HG02678 (cell line): Measurements from ENCODE around the gene TNS2.
"Not testable (repeated sequence)": the region's sequence is repeated elsewhere in the genome, so short reads cannot be mapped to it uniquely, and the experiment has no call there.

Experiments used
- ATAC-seq: cut with Tn5 transposase; IDR thresholded peaks from one replicate; pipeline ENCODE4 v1.9.1; 2021; ENCODE audit warnings: mild to moderate bottlenecking, moderate library complexity; ENCODE audit not compliant: unreplicated experiment

Gene TNS2

DNA sequence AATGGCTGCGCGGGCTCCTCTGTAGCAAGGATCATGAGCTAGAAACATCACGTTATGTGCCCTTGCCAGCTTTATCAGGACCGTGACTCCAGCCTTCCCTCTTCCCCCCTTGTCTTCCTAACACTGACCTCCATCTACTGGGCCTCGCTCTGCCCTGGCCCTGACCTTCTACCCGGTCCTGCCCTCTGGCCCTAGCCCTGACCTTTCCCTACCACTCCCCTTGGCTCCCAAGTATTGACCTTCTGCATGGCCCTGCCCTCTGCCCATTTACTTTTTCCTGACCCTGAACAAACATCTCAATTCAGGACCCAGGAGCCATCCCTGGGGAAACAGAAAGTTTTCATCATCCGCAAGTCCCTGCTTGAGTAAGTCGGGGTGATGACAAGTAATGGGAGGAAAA is 55.4 kb downstream of the TNS2 start:
- no peak for ATAC-seq

DNA sequence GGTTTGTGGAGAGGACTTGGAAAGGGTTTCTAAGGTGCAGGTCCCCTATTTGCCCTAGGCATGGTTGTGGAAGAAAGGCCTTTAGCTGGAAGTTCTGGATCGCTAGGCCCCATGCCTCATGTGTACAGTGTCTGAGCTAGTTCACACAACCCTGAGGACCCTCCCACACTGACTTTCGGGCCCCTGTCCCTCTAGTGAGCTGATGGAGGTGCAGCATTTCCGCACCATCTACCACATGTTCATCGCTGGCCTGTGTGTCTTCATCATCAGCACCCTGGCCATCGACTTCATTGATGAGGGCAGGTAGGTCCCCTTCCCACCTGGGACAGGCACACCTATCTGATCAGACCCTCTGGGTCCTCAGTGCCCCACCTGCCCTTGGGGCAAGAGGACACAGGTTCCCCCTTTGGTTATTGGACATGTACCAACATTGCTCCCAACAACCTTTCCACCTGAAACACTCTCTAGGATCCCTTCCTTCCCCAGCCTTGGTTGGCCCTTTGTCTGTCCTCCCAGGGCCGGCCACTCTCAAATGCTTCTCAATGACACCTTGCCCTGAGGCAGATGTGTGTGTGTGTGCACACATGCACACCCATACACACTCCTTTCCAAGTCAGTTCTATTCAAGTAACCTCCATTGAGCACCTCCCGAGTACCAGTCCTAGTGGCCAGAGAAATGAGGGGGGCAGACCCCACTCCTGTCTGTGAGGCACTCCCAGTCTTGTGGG is 56.0 kb downstream of the TNS2 start:
- no peak for ATAC-seq

- no peak for ATAC-seq
Observed at GRCh38 chr12:53107122-53107521, 57.3 kb downstream of the TNS2 start.

GRCh38 chr12:53112431-53112830 is 62.6 kb downstream of the TNS2 start:
- not testable (repeated sequence) for ATAC-seq

GRCh38 chr12:53113136-53113705 is 63.4 kb downstream of the TNS2 start:
- no peak for ATAC-seq

DNA sequence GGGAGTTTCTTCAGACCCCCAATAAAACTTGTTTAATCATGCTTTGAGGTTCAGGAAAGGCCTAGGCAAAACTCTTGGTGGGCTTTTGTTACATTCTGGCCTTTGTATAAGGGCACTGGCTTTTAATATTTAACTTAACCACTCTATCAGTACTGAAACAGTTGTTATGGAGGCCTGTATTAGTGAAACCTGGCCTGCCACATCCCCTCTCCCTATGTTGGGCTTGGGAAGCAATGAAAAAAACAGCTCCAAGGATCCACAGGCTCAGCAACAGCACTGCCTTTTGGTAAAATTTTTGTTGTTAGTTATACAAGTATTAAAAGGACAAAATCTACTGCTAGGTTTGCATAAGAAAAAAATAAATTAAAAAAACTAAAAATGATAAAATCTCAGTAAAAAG is 64.1 kb downstream of the TNS2 start:
- no peak for ATAC-seq
